SW 1271 (cell line): ENCODE results near the gene TNNC2.

Source experiments
- DNase-seq, 2 experiments: peaks; one replicate each; lab custom pipeline; 2025; lab: John Stamatoyannopoulos, UW

TNNC2 gene

DNA sequence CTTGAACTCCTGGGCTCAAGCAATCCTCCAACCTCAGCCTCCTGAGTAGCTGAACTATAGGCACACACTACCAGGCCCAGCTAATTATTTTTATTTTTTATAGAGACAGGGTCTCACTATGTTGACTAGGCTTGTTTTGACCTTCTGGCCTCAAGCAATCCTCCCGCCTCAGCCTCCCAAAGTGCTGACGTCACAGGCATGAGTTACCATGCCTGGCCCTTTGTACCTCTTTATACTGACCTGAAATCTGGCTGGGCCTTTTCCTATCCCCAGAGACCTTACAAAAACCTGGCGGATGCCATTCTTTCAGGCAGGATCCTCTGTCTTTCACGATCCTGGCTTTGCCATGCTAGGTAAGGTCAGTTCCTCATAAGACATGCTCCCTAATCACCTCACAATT, 47.0 kb downstream of the TNNC2 start:
- DNase-seq: no peak

DNA sequence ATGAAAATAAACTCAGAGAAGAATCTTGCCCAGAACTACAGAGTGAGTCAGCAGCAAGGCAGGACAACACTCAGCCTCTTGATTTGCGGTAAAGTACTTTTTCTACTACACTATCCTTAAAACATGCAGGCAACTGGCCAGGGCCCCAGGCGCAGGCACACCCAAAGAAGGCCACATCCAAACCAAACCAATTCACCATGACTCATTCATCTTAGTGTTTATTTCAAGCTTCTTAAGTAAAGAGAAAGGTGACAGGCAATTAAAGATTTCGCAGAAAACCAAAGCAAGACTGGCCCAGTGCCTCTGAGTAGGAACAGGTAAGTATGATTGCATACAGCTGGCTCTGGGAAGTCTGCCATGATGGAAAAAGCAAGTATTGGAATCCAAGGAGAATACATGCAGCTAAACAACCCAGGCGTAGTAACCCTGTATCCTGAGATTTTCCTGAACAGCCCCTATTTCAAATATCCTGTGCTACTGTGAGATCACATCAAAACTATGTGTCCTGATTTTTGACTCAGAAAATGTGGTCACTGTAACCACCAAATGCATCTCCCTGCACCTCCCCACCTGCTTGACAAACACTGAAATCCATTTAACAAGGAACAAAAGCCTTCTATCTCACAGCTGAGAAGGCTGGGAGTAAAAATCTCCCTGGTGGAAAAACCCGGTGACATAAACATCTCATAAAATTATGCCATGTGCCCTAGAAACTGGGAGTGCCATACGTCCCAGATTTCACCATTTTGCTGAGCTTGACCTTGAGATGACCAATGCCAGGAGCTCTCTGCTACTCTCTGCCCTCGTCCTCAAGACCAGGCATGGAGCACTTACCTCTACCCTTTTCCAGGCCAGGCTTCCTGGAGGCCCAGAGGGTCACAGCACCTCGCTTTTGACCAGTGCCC, 47.8 kb downstream of the TNNC2 start:
- DNase-seq: peak; percentile 95 to 99

DNA sequence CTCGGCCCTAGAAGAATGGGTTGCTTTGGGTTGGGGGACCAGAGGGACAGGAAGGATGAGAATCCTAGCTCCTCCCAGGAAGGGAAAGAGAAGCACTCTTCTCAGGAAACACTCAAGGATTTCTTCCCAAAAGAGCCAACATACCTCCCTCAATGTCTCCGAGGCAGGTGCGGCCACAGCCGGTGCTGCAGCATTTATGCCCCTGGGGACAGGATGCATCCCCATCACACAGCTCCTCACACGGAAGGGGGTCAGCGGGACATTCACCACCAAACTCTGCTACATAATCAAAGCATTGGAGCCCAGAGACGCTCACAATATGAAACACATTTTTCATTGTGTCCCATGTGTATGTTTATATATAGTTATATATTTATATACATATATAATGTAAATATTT, 50.2 kb downstream of the TNNC2 start:
- no peak for DNase-seq

DNA sequence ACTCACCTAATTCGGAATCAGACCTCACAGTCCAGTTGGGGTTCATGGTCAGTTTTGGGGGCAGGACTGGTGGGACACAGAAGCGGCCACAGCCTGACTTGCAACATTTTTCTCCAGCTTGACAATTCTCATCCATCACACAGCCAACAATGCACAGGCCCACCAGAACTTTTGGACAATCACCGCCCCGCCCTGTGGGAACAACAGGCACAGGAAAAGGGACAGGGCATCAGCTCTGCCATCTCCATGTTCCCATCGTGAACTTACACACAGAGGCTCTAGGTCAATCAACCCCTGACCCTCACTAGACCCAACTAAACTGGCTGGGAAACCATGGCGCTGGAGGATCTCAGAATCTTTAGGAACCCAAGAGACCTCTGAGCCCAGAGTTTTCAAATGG, 51.7 kb downstream of the TNNC2 start:
- no peak for DNase-seq

DNA sequence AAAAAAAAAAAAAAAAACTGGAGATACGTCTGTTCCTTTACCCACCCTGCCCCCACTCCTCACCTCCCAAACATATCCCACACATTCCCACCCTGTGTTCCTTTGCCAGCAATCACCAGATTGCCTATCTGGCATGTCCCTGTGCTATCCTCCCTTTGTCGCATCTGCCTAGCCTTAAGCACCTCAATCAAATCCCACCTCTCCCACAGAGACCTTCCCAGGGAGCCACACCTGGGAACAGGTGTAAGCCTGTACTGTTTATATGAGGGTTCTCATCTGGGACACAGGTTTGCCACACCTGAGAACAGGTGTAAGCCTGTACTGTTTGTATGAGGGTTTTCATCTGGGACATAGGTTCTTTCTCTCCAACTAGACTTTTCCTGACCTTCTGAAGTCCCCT, 52.2 kb downstream of the TNNC2 start:
- DNase-seq: no peak
